GM10248 (cell line): ENCODE measurements around the gene TLE2.

ENCODE experiments used
- CTCF ChIA-PET: fragments of 300-600 bp; sonication (Branson Sonifier 250); formaldehyde crosslinking; extraction: SDS; loops from one replicate; lab custom pipeline; 2021; ENCODE audit warnings: antibody characterized with exemption; lab: Yijun Ruan, JAX
- POLR2A ChIA-PET: fragments of 350-650 bp; sonication (Branson Sonifier 250); formaldehyde crosslinking; extraction: SDS; loops from one replicate; lab custom pipeline; 2020; ENCODE audit warnings: antibody characterized with exemption; lab: Yijun Ruan, JAX
- DNase-seq: peaks from one replicate; pipeline ENCODE4 v3.0.0; 2012; ENCODE audit errors: extremely low spot score
- CTCF ChIP-seq: IDR thresholded peaks from 2 replicates; pipeline ENCODE4 v1.5.1; 2012; ENCODE audit warnings: mild to moderate bottlenecking, low read depth; ENCODE audit errors: extremely low read depth, missing control alignments, control extremely low read depth

Gene TLE2

DNA sequence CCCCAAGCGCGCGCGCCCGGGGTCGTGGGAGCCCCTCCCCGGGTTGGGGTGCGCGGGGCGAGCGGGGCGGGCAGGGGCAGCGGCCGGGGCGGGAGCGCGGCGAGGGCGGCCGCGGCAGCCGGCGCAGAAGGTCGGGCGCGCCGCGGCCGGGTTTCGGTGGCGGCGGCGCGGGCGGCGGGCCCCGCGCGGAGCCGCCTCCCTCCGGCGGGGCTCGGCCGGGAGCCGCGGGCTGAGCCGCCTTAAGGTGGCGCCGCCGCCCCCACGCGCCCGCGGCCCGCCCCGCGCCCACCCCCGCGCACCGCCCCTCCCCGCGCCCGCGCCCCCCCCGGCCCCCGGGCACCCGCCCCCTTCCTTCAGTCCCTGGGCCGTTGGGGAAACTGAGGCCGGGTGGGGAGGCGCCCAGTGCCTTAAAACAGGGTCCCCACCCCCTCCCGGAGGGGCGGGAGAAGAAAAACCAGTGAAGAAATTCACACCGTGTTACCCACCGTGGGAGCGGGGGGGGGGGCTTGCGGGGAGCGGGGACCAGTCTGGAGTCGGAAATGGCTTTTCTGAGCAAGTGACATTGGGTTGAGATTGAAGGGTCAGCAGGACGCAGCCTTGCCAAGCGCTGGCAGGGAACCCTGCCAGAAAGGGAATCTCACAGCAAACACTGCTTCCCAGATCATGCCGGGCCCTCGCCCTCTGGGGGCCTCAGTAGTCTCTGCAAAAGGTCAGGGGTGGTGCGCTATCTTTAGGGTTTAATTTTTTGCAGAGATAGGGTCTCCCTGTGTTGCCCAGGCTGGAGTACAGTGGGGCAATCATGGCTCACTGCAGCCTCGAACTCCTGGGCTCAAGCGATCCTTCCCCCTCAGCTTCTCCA lies at the start of gene TLE2:
TSS of gene TLE2 (minus strand) at position 216 of the 859 bp plus-strand sequence. CDS start 376 bp downstream, outside the sequence.
- POLR2A ChIA-PET: no interaction called here
- no peak for TF ChIP-seq CTCF
- CTCF ChIA-PET: interaction anchor here (1.1 kb wide), 1 partner anchor 142 kb away, joined by 3 read pairs; no protein-coding TSS in a partner anchor
- DNase-seq: peak; percentile 61

- DNase-seq: peak; percentile 86
- CTCF ChIA-PET: interaction anchor here (0.7 to 3.4 kb wide), 34 partner anchors 9 to 134 kb away, joined by 3 to 30 read pairs (median 5); partner anchors contain the start of gene TLE5
Measured at GRCh38 chr19:3075605-3076431, 46.7 kb upstream of the TLE2 start.

DNA sequence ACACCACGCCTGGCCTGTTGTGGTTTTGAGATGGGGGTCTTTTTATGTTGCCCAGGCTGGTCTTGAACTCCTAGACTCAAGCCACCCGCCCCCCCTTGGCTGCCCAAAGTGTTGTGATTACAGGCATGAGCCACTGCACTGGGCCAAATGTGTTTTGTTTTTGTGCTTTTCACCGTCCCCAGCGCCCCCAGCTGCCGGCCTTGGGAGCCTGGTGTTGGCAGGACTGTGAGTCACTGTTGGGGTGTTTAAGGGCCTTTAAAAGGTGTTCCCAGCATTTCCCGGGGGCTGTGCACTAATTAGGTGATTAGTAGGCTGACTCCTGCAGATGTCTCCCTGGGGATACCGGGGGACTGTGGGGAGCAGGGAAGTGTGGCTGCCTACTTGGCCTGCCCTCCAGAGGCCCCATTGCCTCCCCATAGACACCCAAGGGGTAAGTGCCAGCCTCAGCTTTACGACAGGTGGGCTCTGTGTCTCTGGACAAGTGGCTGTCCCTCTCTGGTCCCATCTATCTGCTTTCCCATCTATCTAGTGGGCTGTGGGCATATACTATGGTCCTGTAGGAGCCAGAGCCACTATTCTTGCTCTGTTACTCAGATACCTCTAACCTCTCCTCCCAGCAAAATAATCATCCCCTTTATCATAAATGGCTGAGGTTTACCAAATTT lies 45.0 kb upstream of the TLE2 start:
- TF ChIP-seq CTCF: peak; percentile 30
- POLR2A ChIA-PET: no interaction called here
- no peak for DNase-seq
- CTCF ChIA-PET: interaction anchor here (1.4 to 3.4 kb wide), 6 partner anchors 9 to 112 kb away, joined by 3 to 30 read pairs (median 6); no protein-coding TSS in a partner anchor

More at GRCh38 chr19:3075605-3076431, 46.7 kb upstream of the TLE2 start:
- POLR2A ChIA-PET: no interaction called here
- peak; percentile 96 for TF ChIP-seq CTCF

DNA sequence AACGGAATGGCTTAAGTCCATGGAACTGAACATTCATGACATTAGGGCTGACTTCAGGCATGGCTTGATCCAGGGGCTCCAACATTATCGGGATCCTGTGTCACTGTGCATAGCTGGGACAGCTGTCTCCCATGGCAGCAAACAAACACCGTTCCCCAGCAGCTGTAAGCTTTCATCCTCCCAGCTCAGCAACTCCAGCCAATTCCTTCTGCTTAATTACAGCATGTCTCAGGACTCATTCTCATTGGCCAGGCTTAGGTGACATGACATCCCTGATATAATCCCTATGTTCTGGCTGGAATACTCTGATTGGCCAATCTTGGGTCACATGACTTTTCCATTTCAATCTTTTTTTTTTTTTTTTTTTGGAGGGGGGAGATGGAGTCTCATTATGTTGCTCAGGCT lies 44.1 kb upstream of the TLE2 start:
- ChIA-PET POLR2A (no interaction called here), CTCF (interaction anchor here (1.0 to 1.8 kb wide), 4 partner anchors 8 to 111 kb away, joined by 3 to 5 read pairs (median 4); no protein-coding TSS in a partner anchor)
- DNase-seq: no peak
- TF ChIP-seq CTCF: no peak

DNA sequence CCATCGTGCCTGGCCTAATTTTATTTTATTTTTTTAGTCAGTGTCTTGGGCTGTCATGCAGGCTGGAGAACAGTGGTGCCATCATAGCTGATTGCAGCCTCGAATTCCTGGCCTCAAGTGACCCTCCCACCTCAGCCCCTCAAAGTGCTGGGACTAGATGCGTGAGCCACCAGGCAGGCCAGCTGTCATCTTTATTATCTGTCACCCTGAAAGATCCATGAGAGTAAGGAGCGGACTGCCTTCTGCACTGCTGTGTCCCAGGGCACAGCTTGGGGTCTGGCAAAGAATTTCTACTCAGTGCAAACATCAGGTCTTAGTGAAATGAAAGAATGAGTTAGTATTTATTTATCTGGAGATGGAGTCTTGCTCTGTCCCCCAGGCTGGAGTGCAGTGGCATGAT lies 42.7 kb upstream of the TLE2 start:
- CTCF ChIA-PET: interaction anchor here (1.3 to 1.6 kb wide), 2 partner anchors 9 to 11 kb away, joined by 4 to 5 read pairs; no protein-coding TSS in a partner anchor
- no peak for DNase-seq
- no peak for TF ChIP-seq CTCF

More for the DNA sequence above, 42.7 kb upstream of the TLE2 start:
- POLR2A ChIA-PET: no interaction called here
